Airway epithelial cell (primary cell): ENCODE measurements around the gene GSG1L2. TPM values are rescaled to one million over a fixed set of nuclear protein-coding genes. Genes with fewer than 3 reads are reported as not detected.

ENCODE experiments used
- total RNA-seq: library from RNA; depleted of rRNA; stranded (reverse); fragments of >200 nt; gene quantifications from 2 replicates; pipeline ENCODE4 v1.2.3, GENCODE V29; 2015

GSG1L2 gene
- total RNA-seq = not detected in 2 replicates

DNA sequence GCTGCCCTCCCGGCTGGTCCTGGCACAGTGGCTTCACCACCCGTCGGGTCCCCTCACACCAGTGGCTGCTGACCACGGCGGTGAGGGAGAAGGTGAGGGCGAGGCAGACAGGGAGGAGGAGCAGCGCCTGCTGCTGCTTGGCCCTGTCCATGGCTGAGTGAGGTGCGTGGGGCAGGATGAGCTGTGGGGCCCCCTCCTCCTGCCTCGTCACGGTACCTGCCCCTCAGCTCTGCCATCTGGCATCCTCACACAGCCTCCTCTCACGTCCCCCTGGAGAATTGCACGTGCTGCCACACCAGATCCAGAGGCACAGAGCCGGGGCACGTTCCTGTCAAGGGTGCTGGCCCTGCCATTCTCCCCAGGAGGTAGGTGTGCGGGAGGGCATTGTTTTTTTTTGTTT lies at the start of gene GSG1L2:
TSS of gene GSG1L2 (minus strand) at position 159 of the 400 bp plus-strand sequence. CDS start at position 151, 8 bp downstream.

DNA sequence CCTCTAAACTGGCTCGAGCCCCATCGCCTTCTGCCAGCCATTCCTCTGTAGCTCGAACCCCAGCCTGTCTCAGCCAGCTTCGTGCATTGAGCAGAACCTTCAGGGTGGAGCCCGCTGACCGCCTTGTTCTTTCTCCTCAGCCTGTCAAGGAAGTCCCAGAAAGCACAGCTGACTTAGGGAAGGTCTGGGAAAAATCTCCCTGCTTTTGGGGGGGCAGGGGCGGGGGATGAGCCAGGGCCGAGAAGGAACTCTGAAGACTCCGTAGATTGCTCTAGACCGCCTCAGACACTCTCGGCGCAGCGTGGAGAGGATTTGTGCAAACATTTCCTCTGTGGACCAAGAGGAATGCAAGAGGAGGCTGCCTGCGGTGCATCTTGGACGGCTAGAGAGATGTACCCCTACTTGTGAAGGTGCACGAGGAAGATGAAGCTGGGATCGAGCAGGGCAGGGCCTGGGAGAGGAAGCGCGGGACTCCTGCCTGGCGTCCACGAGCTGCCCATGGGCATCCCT lies 3.8 kb upstream of the GSG1L2 start, which contains the start of gene GLP2R:
TSS of gene GLP2R (plus strand) at position 284 of the 510 bp plus-strand sequence. CDS start at position 424, 140 bp downstream.

DNA sequence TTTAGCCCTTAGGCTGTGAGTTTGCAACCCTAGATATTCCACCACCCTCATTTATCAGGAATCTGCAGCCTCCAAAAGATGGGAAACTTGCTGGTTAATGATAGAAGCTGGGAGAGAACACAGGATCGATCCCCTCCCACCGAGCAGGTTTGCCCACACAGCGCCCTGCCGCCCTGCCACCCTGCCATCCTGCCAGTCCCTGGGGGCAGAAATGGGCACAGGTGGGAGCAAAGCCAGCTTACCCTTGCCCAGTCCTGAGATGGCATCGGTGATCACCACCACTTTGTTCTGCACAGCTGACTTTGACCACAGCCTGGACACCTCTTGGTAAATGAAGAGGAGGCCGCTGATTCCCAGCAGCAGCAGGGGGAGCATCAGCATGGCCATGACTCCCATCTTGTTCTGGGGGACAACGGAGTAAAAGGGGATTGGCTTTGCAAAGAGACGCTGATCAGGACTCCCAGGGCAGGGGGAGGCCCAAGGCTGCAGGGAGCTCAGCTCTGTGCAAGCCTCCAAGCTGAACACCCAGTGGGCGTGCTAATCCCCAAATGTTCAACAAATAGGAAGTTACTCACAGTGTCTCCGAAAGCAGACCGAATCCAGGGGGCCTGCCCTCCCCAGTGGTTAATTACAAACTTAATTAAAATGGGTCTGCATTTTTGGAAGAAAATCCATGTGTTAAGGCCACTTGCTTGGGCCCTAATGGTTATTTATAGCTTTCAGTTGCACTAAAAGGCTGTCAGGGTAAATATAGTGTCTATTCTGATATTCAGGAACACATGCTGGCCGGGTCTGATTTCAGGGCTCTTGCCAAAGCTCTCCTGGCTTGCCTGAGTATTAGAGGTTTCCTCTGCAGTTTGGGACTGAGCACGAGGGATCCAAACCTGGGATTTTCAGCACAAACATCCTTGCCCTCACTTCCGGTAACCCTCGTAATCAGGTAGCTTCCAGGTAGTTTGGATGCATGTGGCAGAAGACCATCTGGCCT lies 30.7 kb downstream of the GSG1L2 start, which contains the start of gene DHRS7C:
TSS of gene DHRS7C (minus strand) at position 704 of the 988 bp plus-strand sequence. CDS start at position 396, 308 bp downstream.

Other genes with a start within 250 kb of the GSG1L2 start
- 67.5 and 69.8 TPM in 2 replicates for gene STX8, start 246.3 kb downstream of the GSG1L2 start, total RNA-seq
- gene CFAP52, start 245.4 kb downstream of the GSG1L2 start, total RNA-seq = 0.09 TPM in 1 of 2 replicates, not detected in the other
- gene USP43, start 176.6 kb downstream of the GSG1L2 start, total RNA-seq = 8.7 and 10.0 TPM in 2 replicates
- gene DHRS7C, start 30.5 kb downstream of the GSG1L2 start, total RNA-seq = not detected in 2 replicates
- not detected in 2 replicates for gene GLP2R, start 3.8 kb upstream of the GSG1L2 start, total RNA-seq
- not detected in 2 replicates for gene RCVRN, start 83.2 kb upstream of the GSG1L2 start, total RNA-seq